NCI-H2171 (cell line): ENCODE measurements around the gene MXRA7.
"Not testable (repeated sequence)": the region's sequence is repeated elsewhere in the genome, so short reads cannot be mapped to it uniquely, and the experiment has no call there.

Experiments
- DNase-seq: peaks from one replicate; lab custom pipeline; 2025; lab: John Stamatoyannopoulos, UW

The MXRA7 gene

GRCh38 chr17:76643553-76644148 lies 67.1 kb downstream of the MXRA7 start, which contains the start of gene ST6GALNAC1:
Gene ST6GALNAC1 (minus strand): TSS chr17:76643757. CDS start chr17:76643638, 119 bp downstream.
- DNase-seq: no peak

DNA sequence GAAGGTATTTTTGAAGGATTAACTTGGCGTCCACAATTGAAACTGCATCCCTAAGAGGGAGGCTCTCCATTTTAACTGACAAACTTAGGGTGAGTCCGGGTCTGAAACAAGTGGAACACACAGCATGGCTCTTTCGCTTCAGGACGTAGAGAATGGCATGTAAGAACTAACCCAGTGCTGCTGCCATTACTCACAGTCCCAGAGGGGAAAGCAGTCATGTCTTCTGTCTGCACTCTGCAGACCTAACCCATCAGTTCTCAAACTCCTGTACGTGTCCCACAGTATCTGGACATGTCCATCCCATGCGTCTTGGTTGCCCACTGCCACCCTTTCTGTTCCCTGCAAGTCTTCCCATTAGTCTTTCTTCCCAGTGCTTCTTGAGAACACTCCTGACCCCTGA lies 67.8 kb downstream of the MXRA7 start:
- no peak for DNase-seq

GRCh38 chr17:76642032-76642561 lies 68.7 kb downstream of the MXRA7 start:
- DNase-seq: no peak

GRCh38 chr17:76641501-76641900 lies 69.3 kb downstream of the MXRA7 start:
- DNase-seq: no peak

GRCh38 chr17:76640550-76641380 lies 70.0 kb downstream of the MXRA7 start:
- DNase-seq: no peak

DNA sequence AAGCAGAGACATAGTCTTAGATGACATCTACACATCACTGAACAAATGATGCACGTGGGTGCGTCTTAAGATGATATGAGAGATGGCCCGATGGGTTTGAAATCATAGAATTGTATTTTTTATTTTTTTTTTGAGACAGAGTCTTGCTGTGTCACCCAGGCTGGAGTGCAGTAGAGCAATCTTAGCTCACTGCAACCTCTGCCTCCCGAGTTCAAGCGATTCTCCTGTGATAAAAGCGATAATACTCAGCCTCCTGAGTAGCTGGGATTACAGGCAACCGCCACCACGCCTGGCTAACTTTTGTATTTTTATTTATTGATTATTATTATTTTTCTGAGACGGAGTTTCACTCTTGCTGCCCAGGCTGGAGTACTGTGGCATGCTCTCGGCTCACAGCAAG lies 72.5 kb downstream of the MXRA7 start:
- no peak for DNase-seq

- not testable (repeated sequence) for DNase-seq
These were observed 74.1 kb downstream of the MXRA7 start for GRCh38 chr17:76636486-76637206.

GRCh38 chr17:76635659-76636360 lies 75.0 kb downstream of the MXRA7 start:
- no peak for DNase-seq

DNA sequence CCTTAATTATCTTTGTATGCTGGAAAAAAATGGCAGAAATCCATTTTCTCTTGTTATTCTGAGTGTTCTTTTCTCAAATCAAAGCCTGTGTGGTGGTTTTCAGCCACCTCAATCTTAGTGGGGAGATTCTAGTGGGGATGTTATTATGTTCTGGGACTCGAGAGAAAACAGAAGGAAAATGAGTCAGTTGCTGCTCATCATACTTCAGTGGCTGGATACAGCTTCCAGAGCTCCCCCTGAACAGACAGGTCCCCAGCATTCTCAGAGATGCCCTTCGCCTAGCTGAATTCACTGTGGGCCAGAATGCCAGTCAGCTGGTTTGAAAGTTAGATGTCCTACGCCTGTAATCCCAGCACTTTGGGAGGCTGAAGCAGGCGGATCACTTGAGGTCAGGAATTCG lies 75.7 kb downstream of the MXRA7 start:
- no peak for DNase-seq

DNA sequence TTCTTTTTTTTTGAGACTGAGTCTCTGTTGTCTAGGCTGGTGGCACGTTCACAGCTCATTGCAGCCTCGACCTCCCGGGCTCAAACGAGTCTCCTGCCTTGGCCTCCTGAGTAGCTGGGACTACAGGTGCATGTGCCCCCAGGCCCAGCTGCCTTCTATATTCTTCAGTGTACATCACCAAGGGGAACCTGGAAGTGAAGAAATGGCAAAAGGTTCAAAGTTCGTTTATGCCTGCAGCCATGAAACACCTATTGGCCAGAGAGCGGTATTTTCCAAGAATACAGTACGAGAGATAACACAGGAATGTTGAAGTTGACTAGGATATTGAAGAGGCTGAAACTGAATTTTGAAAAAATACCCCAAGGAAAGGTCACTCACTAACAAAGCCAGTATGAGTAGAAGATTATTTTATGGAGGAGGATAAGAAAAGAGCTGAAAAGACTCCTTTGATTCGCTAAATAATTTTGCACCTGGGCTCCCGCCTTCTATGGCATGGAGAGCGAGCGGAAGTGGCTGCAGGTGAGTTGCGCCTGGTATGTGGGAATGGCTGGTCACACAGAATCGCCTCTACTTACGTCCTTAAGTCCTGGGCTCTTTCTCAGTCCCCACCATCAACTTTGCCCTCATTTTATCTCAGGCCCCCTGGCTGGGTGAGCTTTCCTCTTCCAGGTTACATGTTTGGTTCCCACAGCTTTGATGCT lies 77.0 kb downstream of the MXRA7 start:
- no peak for DNase-seq

DNA sequence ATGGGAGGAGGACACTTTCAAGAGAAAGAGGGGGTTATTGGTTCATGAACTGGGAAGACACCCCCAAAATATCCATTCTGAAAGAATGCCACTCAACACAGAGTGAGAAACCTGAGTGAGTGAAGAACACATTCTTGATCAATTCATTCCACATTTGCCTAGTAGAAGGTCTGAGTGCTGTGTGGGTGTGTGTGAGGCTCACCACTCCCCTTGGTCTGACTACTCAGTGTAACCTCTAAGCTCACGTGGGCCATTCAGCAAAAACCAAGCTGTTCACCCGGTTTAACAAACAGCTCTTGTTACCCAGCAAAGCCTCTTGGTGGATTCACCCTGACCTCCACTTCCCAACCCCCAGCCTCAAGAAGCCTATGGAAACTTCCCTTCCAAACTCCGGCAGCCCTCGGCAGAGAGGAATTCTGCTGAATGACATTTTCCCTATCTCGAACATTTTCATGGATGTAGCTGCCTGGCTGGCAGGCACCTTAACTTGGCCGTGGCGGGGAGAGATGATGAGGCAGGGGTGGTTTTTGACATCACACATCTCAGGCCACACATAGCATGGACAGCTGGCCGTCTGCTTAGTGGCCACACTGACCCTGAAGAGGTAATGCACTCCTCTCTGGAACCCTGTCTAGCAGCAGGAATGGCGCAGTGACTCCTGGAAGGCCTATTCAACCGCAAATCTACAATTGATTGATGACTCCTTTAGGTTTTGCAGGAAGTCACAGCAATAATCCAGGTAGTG lies 78.8 kb downstream of the MXRA7 start:
- DNase-seq: no peak

- DNase-seq: no peak
These were observed 80.6 kb downstream of the MXRA7 start for GRCh38 chr17:76630151-76630550.
